ENCODE measurements around the gene WSB2. TPM values are rescaled to one million over a fixed set of nuclear protein-coding genes. Genes with fewer than 3 reads are reported as not detected.
A peak's percentile ranks its signal among the peaks of the same experiment; 100 is the strongest.
"Not testable (repeated sequence)": the region's sequence is repeated elsewhere in the genome, so short reads cannot be mapped to it uniquely, and the experiment has no call there.

The WSB2 gene
- polyA plus RNA-seq, 6 donors from 2014 or later = 5.8 to 12.8 (median 8.3) TPM

DNA sequence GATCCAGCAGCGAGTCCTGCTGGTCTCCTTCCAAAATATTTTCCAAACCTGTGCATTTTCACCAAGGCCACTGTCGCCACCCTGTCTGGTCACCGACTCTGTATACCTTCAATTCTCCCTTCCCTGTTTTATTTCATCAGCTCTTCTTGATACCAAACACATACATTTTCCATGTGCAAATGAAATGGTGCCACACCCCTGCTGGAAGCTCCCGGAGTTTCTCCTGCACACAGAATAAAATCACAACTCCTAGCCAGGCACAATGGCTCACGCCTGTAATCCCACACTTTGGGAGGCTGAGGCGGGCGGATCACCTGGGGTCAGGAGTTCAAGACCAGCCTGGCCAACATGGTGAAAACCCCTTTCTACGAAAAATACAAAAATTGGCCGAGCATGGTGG, 28.8 kb upstream of the WSB2 start:
- H3K4me1 Mint-ChIP-seq = no peaks in the 10 kb centered on the region
- H3K27ac Mint-ChIP-seq = peak overlapping the region in 3 of 6 donors; percentile 47 to 84 (median 55)
- no peaks in the 10 kb centered on the region for H3K27me3 Mint-ChIP-seq
- no peaks in the 10 kb centered on the region for H3K36me3 Mint-ChIP-seq
- no peak for ATAC-seq (ENCODE audit: low read depth in 2 of 2)
- H3K4me3 Mint-ChIP-seq = peak overlapping the region in 1 of 8 donors; percentile 43
- H3K9me3 Mint-ChIP-seq = no peaks in the 10 kb centered on the region
- no peak for DNase-seq

GRCh38 chr12:118082161-118082560, 21.2 kb upstream of the WSB2 start:
- no peaks in the 10 kb centered on the region for H3K36me3 Mint-ChIP-seq
- DNase-seq (no peak), ATAC-seq (ENCODE audit: low read depth in 2 of 2) (no peak)
- H3K27me3 Mint-ChIP-seq = no peaks in the 10 kb centered on the region
- no peaks in the 10 kb centered on the region for H3K4me1 Mint-ChIP-seq
- H3K9me3 Mint-ChIP-seq = no peaks in the 10 kb centered on the region
- H3K27ac Mint-ChIP-seq = peak overlapping the region in 1 of 6 donors; percentile 33
- no peak overlapping the region for H3K4me3 Mint-ChIP-seq

GRCh38 chr12:118081521-118081920, 20.5 kb upstream of the WSB2 start:
- H3K27ac Mint-ChIP-seq; H3K27me3 Mint-ChIP-seq; DNase-seq; H3K4me1 Mint-ChIP-seq; H3K4me3 Mint-ChIP-seq; H3K36me3 Mint-ChIP-seq; ATAC-seq (ENCODE audit: low read depth in 2 of 2); H3K9me3 Mint-ChIP-seq: not testable (repeated sequence)

DNA sequence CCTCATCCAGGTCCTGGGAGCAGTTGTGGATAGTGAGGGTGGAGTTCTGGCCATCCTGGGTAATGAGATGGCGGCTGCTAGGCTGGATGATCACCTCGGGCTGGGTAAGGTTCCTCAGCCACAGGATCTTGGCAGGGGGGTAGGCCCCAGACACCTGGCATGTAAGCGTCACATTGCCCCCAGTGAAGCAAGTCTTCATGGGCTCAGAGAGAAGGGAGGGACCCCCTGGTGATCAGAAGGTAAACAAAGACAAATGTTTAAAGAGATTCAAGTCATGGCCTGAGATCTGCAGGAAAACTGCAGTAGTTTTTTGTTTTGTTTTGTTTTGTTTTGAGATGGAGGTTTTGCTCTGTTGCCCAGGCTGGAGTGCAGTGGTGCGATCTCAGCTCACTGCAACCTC, 12.8 kb upstream of the WSB2 start:
- Mint-ChIP-seq H3K4me1 (no peaks in the 10 kb centered on the region), H3K9me3 (no peaks in the 10 kb centered on the region), H3K4me3 (no peak overlapping the region), H3K27me3 (peaks cover 0 to under 1% (median 0%) of the 10 kb centered on the region in 3 donors), H3K36me3 (no peaks in the 10 kb centered on the region), H3K27ac (no peak overlapping the region)
- ATAC-seq (ENCODE audit: low read depth in 2 of 2) (no peak), DNase-seq (no peak)

GRCh38 chr12:118070650-118071049, 9.7 kb upstream of the WSB2 start:
- Mint-ChIP-seq H3K4me1 (peaks cover 2 to 5% (median 3%) of the 10 kb centered on the region in 3 donors), H3K9me3 (no peaks in the 10 kb centered on the region), H3K27me3 (peaks cover 0 to 7% (median 5%) of the 10 kb centered on the region in 3 donors), H3K27ac (no peak overlapping the region), H3K36me3 (no peaks in the 10 kb centered on the region), H3K4me3 (no peak overlapping the region)
- ATAC-seq (ENCODE audit: low read depth in 2 of 2) (no peak), DNase-seq (no peak)

- Mint-ChIP-seq H3K4me1 (peaks cover 18 to 23% (median 19%) of the 10 kb centered on the region in 3 donors), H3K27ac (peak overlapping the region in 1 of 6 donors; percentile 86)
Measured at GRCh38 chr12:118068445-118068844, 7.5 kb upstream of the WSB2 start.

GRCh38 chr12:118065380-118065779, 4.4 kb upstream of the WSB2 start:
- H3K36me3 Mint-ChIP-seq = no peaks in the 10 kb centered on the region
- H3K4me3 Mint-ChIP-seq = peak overlapping the region in 4 of 8 donors; percentile 1 to 88 (median 28)
- peak overlapping the region in 3 of 6 donors; percentile 30 to 57 (median 37) for H3K27ac Mint-ChIP-seq
- peaks cover 3 to 7% (median 5%) of the 10 kb centered on the region in 3 donors for H3K27me3 Mint-ChIP-seq
- ATAC-seq (ENCODE audit: low read depth in 2 of 2) = peak; percentile 60 to 64
- H3K9me3 Mint-ChIP-seq = no peaks in the 10 kb centered on the region
- no peak for DNase-seq
- H3K4me1 Mint-ChIP-seq = peaks cover 33 to 39% (median 37%) of the 10 kb centered on the region in 3 donors

More at GRCh38 chr12:118068445-118068844, 7.5 kb upstream of the WSB2 start:
- no peaks in the 10 kb centered on the region for H3K36me3 Mint-ChIP-seq
- H3K9me3 Mint-ChIP-seq = no peaks in the 10 kb centered on the region
- ATAC-seq (ENCODE audit: low read depth in 2 of 2) (no peak), DNase-seq (no peak)
- peaks cover 3 to 7% (median 5%) of the 10 kb centered on the region in 3 donors for H3K27me3 Mint-ChIP-seq
- peak overlapping the region in 1 of 8 donors; percentile 37 for H3K4me3 Mint-ChIP-seq

- no peaks in the 10 kb centered on the region for H3K36me3 Mint-ChIP-seq
- H3K9me3 Mint-ChIP-seq = no peaks in the 10 kb centered on the region
- peaks cover 40 to 47% (median 45%) of the 10 kb centered on the region in 3 donors for H3K4me1 Mint-ChIP-seq
- peak overlapping the region in 6 of 8 donors; percentile 13 to 88 (median 32) for H3K4me3 Mint-ChIP-seq
- peak overlapping the region in 1 of 6 donors; percentile 39 for H3K27ac Mint-ChIP-seq
- DNase-seq (no peak), ATAC-seq (ENCODE audit: low read depth in 2 of 2) (peak; percentile 22 to 25)
- peaks cover 3 to 7% (median 5%) of the 10 kb centered on the region in 3 donors for H3K27me3 Mint-ChIP-seq
Measured at GRCh38 chr12:118064608-118065007, 3.6 kb upstream of the WSB2 start.

- no peaks in the 10 kb centered on the region for H3K36me3 Mint-ChIP-seq
- peaks cover 3 to 7% (median 4%) of the 10 kb centered on the region in 3 donors for H3K27me3 Mint-ChIP-seq
- H3K27ac Mint-ChIP-seq = no peak overlapping the region
- peaks cover 43 to 54% (median 49%) of the 10 kb centered on the region in 3 donors for H3K4me1 Mint-ChIP-seq
- peak overlapping the region in 7 of 8 donors; percentile 47 to 98 (median 59) for H3K4me3 Mint-ChIP-seq
- no peak for ATAC-seq (ENCODE audit: low read depth in 2 of 2)
- H3K9me3 Mint-ChIP-seq = no peaks in the 10 kb centered on the region
- no peak for DNase-seq
Measured at GRCh38 chr12:118063576-118064391, 2.8 kb upstream of the WSB2 start.

DNA sequence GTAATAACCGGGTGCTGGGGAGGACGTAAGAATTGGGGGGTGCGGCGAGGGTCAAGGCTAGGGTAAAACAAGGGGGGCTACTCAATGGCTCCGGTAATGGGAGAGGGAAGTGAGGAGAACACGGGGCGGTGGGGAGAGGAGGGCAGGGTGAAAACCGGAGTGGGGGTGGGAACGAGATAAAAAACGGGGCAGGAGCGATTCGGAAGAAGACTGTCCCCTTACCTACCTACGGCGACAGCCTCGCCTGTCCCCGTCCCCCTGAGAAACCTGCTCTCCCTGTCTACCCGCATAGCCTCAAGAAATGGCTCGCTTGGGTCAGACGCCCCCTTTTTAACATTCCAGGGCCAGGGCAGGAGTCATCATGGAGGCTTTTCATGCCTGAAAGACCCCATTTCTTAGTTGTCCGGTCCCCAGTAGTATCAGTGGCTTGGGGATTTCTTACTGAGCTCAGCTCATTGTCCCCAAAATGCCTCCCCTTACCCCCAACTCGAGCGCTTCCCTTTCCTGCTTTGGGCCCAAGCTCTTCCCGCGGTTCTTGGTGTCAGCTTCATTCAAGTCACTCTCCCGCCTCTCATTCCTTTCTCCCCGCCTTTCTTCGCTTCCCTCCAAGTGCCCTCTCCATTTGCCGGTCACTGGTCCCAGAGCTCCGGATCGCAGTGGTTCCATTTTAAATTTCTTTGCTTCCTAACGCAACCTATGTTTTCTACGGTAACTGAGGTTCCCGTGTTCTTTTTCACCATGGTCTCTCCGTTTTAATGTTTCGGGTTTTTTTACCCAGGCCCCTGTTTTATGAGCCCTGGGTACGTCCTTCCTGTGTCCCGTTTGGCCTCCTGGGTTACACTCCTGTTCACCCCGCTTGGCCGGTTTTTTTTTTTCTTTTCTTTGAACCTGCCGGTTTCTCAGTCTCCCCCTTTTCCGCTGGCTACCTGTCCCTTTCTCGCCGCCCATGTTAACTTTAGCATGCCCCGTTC, 1.2 kb upstream of the WSB2 start:
- peak overlapping the region; percentile 88 to 98 (median 96) for H3K4me3 Mint-ChIP-seq
- no peak for ATAC-seq (ENCODE audit: low read depth in 2 of 2)
- peaks cover 43 to 56% (median 49%) of the 10 kb centered on the region in 3 donors for H3K4me1 Mint-ChIP-seq
- H3K27me3 Mint-ChIP-seq = peaks cover 0 to 7% (median 3%) of the 10 kb centered on the region in 3 donors
- H3K9me3 Mint-ChIP-seq = no peaks in the 10 kb centered on the region
- H3K36me3 Mint-ChIP-seq = no peaks in the 10 kb centered on the region
- DNase-seq = no peak
- H3K27ac Mint-ChIP-seq = peak overlapping the region; percentile 86 to 97 (median 94)

- ATAC-seq (ENCODE audit: low read depth in 2 of 2) (peak; percentile 9), DNase-seq (peak; percentile 15)
- Mint-ChIP-seq H3K27me3 (peaks cover 0 to 2% (median 0%) of the 10 kb centered on the region in 3 donors), H3K9me3 (no peaks in the 10 kb centered on the region), H3K36me3 (no peaks in the 10 kb centered on the region), H3K27ac (peak overlapping the region; percentile 74 to 96 (median 90)), H3K4me3 (peak overlapping the region; percentile 82 to 95 (median 93)), H3K4me1 (peaks cover 45 to 55% (median 50%) of the 10 kb centered on the region in 3 donors)
Measured at GRCh38 chr12:118060301-118061010, 523 bp downstream of the WSB2 start.

- H3K4me3 Mint-ChIP-seq = peak overlapping the region; percentile 82 to 95 (median 93)
- DNase-seq (no peak), ATAC-seq (ENCODE audit: low read depth in 2 of 2) (no peak)
- peak overlapping the region; percentile 67 to 96 (median 90) for H3K27ac Mint-ChIP-seq
- H3K4me1 Mint-ChIP-seq = peaks cover 36 to 52% (median 41%) of the 10 kb centered on the region in 3 donors
- H3K27me3 Mint-ChIP-seq = no peaks in the 10 kb centered on the region
- no peaks in the 10 kb centered on the region for H3K9me3 Mint-ChIP-seq
- no peaks in the 10 kb centered on the region for H3K36me3 Mint-ChIP-seq
Measured at GRCh38 chr12:118059341-118060191, 1.4 kb downstream of the WSB2 start.

Measured in naive B cell (primary cell).